OCI-LY7 (cell line): ENCODE measurements around the gene ITGAE.

Source experiments
- CTCF ChIP-seq: fragments of 200-600 bp; sonication (generic); conservative IDR thresholded peaks from 2 replicates; pipeline ENCODE4 v1.5.1; 2014; ENCODE audit warnings: mild to moderate bottlenecking, antibody characterized with exemption, low read length, moderate library complexity, mixed read lengths
- EZH2phosphoT487 ChIP-seq: fragments of 200-600 bp; sonication (generic); IDR thresholded peaks from 2 replicates; pipeline ENCODE4 v1.6.1; 2018; ENCODE audit warnings: low read depth, borderline replicate concordance, mild to moderate bottlenecking, mixed run types, antibody characterized with exemption, low read length, moderate library complexity, mixed read lengths

GRCh38 chr17:3668279-3669084 lies 132.5 kb downstream of the ITGAE start, which contains the start of the genes EMC6 and TAX1BP3:
- TF ChIP-seq CTCF = no peak
- no peak for TF ChIP-seq EZH2phosphoT487
